GM23338 (cell line): ENCODE data around the gene DSE. TPM values are rescaled to one million over a fixed set of nuclear protein-coding genes. Genes with fewer than 3 reads are reported as not detected.

ENCODE experiments used
- ATAC-seq: fragments of 200-7000 bp; cut with Tn5 transposase; 3 replicates; pipeline ENCODE4 v1.9.1; 2020
- DNase-seq: peaks from one replicate; pipeline ENCODE4 v3.0.0-alpha.2; 2015; ENCODE audit warnings: low spot score
- H2AFZ ChIP-seq: fragments of 200-600 bp; sonication (generic); 2 replicates; pipeline ENCODE4 v1.8.0; 2016; ENCODE audit warnings: antibody characterized with exemption, mild to moderate bottlenecking, moderate library complexity
- H3F3A ChIP-seq: fragments of 200-600 bp; sonication (generic); replicated peaks from 2 replicates; pipeline ENCODE4 v1.8.0; 2017; ENCODE audit warnings: antibody characterized with exemption, mixed run types, low read depth
- H3K27ac ChIP-seq: fragments of 200-600 bp; sonication (generic); 2 replicates; pipeline ENCODE4 v1.6.1; 2016; ENCODE audit warnings: low read depth
- H3K27me3 ChIP-seq: fragments of 200-600 bp; sonication (generic); 2 replicates; pipeline ENCODE4 v1.8.0; 2016; ENCODE audit warnings: mild to moderate bottlenecking, mixed run types, moderate library complexity; ENCODE audit not compliant: insufficient read depth
- H3K36me3 ChIP-seq: fragments of 200-600 bp; sonication (generic); 2 replicates; pipeline ENCODE4 v1.8.0; 2016; ENCODE audit warnings: mild to moderate bottlenecking; ENCODE audit not compliant: insufficient read depth
- H3K4me1 ChIP-seq: fragments of 200-600 bp; sonication (generic); 2 replicates; pipeline ENCODE4 v1.8.0; 2016; ENCODE audit warnings: mild to moderate bottlenecking, moderate library complexity; ENCODE audit not compliant: insufficient read depth
- H3K4me2 ChIP-seq: fragments of 200-600 bp; sonication (generic); 2 replicates; pipeline ENCODE4 v1.7.1; 2017; ENCODE audit warnings: mixed run types
- H3K4me3 ChIP-seq: fragments of 200-600 bp; sonication (generic); 2 replicates; pipeline ENCODE4 v1.6.1; 2016; ENCODE audit warnings: mixed run types
- H3K79me2 ChIP-seq: fragments of 200-600 bp; sonication (generic); replicated peaks from 2 replicates; pipeline ENCODE4 v1.8.0; 2017; ENCODE audit warnings: mild to moderate bottlenecking; ENCODE audit not compliant: insufficient read depth
- H3K9me2 ChIP-seq: fragments of 200-600 bp; sonication (generic); 2 replicates; pipeline ENCODE4 v1.8.0; 2017; ENCODE audit not compliant: insufficient read depth
- H4K20me1 ChIP-seq: fragments of 200-600 bp; sonication (generic); replicated peaks from 2 replicates; pipeline ENCODE4 v1.8.0; 2017; ENCODE audit warnings: mild to moderate bottlenecking; ENCODE audit not compliant: insufficient read depth
- H3K27ac Mint-ChIP-seq: 2 replicates; pipeline ENCODE4 v1.8.0; 2020; ENCODE audit warnings: inconsistent platforms, mild to moderate bottlenecking, moderate library complexity, mixed read lengths
- H3K27me3 Mint-ChIP-seq: 3 replicates; pipeline ENCODE4 v1.8.0; 2022; ENCODE audit warnings: low read depth, mild to moderate bottlenecking, moderate library complexity, mixed read lengths, inconsistent platforms; ENCODE audit not compliant: insufficient read depth, poor library complexity
- H3K36me3 Mint-ChIP-seq: 3 replicates; pipeline ENCODE4 v1.8.0; 2021; ENCODE audit warnings: low read depth, mild to moderate bottlenecking, inconsistent platforms, moderate library complexity, mixed read lengths
- H3K4me1 Mint-ChIP-seq: 3 replicates; pipeline ENCODE4 v1.8.0; 2020; ENCODE audit warnings: mild to moderate bottlenecking, inconsistent platforms, mixed read lengths
- H3K4me3 Mint-ChIP-seq: 3 replicates; pipeline ENCODE4 v1.8.0; 2021; ENCODE audit warnings: moderate library complexity, mild to moderate bottlenecking, inconsistent platforms, mixed read lengths
- H3K9me3 Mint-ChIP-seq: 3 replicates; pipeline ENCODE4 v1.8.0; 2020; ENCODE audit warnings: moderate library complexity, mild to moderate bottlenecking, inconsistent platforms, mixed read lengths
- CREB1 ChIP-seq: fragments of 250-450 bp; sonication (Bioruptor Pico); IDR thresholded peaks from 2 replicates; pipeline ENCODE4 v1.5.0; 2020; ENCODE audit warnings: low read depth, mild to moderate bottlenecking, moderate library complexity
- CTCF ChIP-seq, 2 experiments: fragments of 200-600 bp in 1 of 2; sonication (generic) in 1 of 2; conservative IDR thresholded peaks; 2 replicates each; pipeline versions ENCODE4 v1.5.1 to v1.6.1; 2016 to 2017; ENCODE audit warnings: antibody characterized with exemption in 2 of 2, low read depth in 2 of 2, mild to moderate bottlenecking in 2 of 2, moderate library complexity in 1 of 2
- ETS1 ChIP-seq: IDR thresholded peaks from 2 replicates; pipeline ENCODE4 v1.6.1; 2016; ENCODE audit warnings: antibody characterized with exemption
- EZH2 ChIP-seq: fragments of 200-600 bp; sonication (generic); IDR thresholded peaks from one replicate; pipeline ENCODE4 v1.8.0; 2017; ENCODE audit warnings: antibody characterized with exemption, mild to moderate bottlenecking, low read depth; ENCODE audit not compliant: unreplicated experiment
- EZH2phosphoT487 ChIP-seq: fragments of 200-600 bp; sonication (generic); IDR thresholded peaks from one replicate; pipeline ENCODE4 v1.8.1; 2018; ENCODE audit warnings: antibody characterized with exemption; ENCODE audit not compliant: unreplicated experiment
- JUNB ChIP-seq: IDR thresholded peaks from one replicate; pipeline ENCODE4 v1.6.1; 2016; ENCODE audit warnings: antibody characterized with exemption; ENCODE audit not compliant: unreplicated experiment
- NANOG ChIP-seq: IDR thresholded peaks from 2 replicates; pipeline ENCODE4 v1.6.1; 2016; ENCODE audit warnings: antibody characterized with exemption, borderline replicate concordance
- POLR2AphosphoS5 ChIP-seq: IDR thresholded peaks from 2 replicates; pipeline ENCODE4 v1.6.1; 2016; ENCODE audit warnings: antibody characterized with exemption, low read depth
- REST ChIP-seq: IDR thresholded peaks from one replicate; pipeline ENCODE4 v1.6.1; 2018; ENCODE audit warnings: antibody characterized with exemption; ENCODE audit not compliant: unreplicated experiment
- STAT1 ChIP-seq: IDR thresholded peaks from one replicate; pipeline ENCODE4 v1.6.1; 2016; ENCODE audit warnings: antibody characterized with exemption; ENCODE audit not compliant: unreplicated experiment
- ZNF114 ChIP-seq: fragments of 250-450 bp; sonication (Bioruptor Pico); IDR thresholded peaks from 2 replicates; pipeline ENCODE4 v1.5.0; 2020; ENCODE audit warnings: mild to moderate bottlenecking, moderate library complexity
- ZNF331 ChIP-seq: fragments of 250-450 bp; sonication (Bioruptor Pico); IDR thresholded peaks from 2 replicates; pipeline ENCODE4 v1.5.0; 2020; ENCODE audit warnings: low read depth, mild to moderate bottlenecking, moderate library complexity
- ZNF462 ChIP-seq: fragments of 250-450 bp; sonication (Bioruptor Pico); IDR thresholded peaks from 2 replicates; pipeline ENCODE4 v1.5.0; 2020; ENCODE audit warnings: mild to moderate bottlenecking, moderate library complexity
- polyA plus RNA-seq: library from polyadenylated mRNA; unstranded; fragments of >200 nt; fragmentation: Nextera tagmentation; extraction: Ambion mirVana; gene quantifications from 2 replicates; pipeline ENCODE4 v1.2.1, GENCODE V29; 2016
- total RNA-seq: library from RNA; depleted of rRNA; stranded (reverse); fragments of >200 nt; shearing (Covaris generic); gene quantifications from 2 replicates; pipeline ENCODE4 v1.2.3, GENCODE V29; 2014

DSE gene
- total and polyA plus RNA-seq, 2 experiments from 2014 or later = 18.8 to 45.2 TPM

- Histone ChIP-seq H3K27ac (no peak overlapping the region), H3K27me3 (peaks cover 8% of the 10 kb centered on the region), H3K4me3 (no peak overlapping the region), H3K9me2 (no peaks in the 10 kb centered on the region), H3F3A (no peaks in the 10 kb centered on the region), H3K4me2 (no peak overlapping the region), H2AFZ (no peak overlapping the region), H4K20me1 (no peaks in the 10 kb centered on the region), H3K36me3 (no peaks in the 10 kb centered on the region), H3K4me1 (no peaks in the 10 kb centered on the region; the same call in 1 of the 2 replicates), H3K79me2 (no peaks in the 10 kb centered on the region)
- no peak overlapping the region for H3K4me3 Mint-ChIP-seq
- H3K4me1 Mint-ChIP-seq = peaks cover 18% of the 10 kb centered on the region
- DNase-seq (no peak), ATAC-seq (no peak)
- no peak overlapping the region for H3K27ac Mint-ChIP-seq
- H3K27me3 Mint-ChIP-seq = peaks cover 4% of the 10 kb centered on the region
- H3K9me3 Mint-ChIP-seq = no peaks in the 10 kb centered on the region
- H3K36me3 Mint-ChIP-seq = no peaks in the 10 kb centered on the region
- TF ChIP-seq ZNF462 (no peak), ZNF114 (CRISPR knock-in tag) (no peak), ZNF331 (CRISPR knock-in tag) (no peak), JUNB (no peak), REST (no peak), CTCF (conservative IDR thresholded peaks at IDR 0.05; ENCODE audit: low read depth in 2 of 2) (no peak), NANOG (no peak), EZH2 (no peak), POLR2AphosphoS5 (no peak), CREB1 (CRISPR knock-in tag) (no peak), STAT1 (no peak), EZH2phosphoT487 (no peak), ETS1 (no peak)
Observed at GRCh38 chr6:116468293-116468692, 97.5 kb downstream of the DSE start.
